ENCODE data around the gene HPS1.
A peak's percentile ranks its signal among the peaks of the same experiment; 100 is the strongest.

The HPS1 gene

DNA sequence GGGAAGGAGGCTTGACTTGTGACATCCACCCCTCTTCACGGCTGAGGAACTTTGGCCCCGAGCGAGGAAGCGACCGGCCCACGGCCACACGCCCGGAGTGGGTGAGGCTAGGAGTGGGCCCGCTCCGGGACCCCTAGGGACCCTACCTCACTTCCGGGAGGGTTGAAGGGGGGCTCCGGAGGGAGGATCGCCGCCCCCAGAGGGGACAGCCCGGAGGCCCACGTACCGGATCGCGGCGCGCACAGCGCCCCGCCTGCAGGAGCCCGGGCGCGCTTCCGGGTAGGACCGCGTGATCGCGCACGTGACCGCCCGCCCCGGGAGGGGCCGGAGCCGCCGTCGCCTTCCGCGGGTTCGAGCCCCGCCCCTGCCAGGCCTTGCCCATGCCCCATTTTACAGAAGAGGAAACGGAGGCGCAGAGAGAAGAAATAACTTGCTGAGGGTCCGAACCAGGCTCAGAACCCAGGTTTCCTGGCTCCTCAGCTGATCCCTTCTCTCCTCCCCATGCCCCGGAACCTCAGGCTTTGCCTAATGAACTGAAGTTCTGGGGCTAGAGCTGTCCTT is at the start of gene HPS1:
HPS1 (minus strand) TSS at position 275 of the 561 bp plus-strand sequence. CDS start 3,695 bp downstream, outside the sequence.
- DNase-seq (ENCODE audit: low read depth) = peak; percentile 61

DNA sequence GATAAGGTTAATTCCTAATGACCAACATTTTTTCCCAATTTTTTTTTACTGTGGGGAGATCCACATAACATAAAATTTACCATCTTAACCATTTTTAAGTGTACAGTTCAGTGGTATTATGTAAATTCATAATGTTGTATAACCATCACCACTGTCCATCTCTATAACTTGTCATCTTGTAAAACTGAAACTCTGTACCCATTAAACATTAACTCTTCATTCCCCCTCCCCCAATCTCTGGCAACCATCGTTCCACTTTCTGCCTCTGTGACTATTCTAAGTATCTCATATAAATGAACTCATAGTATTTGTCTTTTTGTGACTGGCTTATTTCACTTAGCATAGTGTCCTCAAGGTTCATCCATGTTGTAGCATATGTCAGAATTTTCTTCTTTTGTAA is 46.0 kb upstream of the HPS1 start:
- DNase-seq (ENCODE audit: low read depth) = no peak

DNA sequence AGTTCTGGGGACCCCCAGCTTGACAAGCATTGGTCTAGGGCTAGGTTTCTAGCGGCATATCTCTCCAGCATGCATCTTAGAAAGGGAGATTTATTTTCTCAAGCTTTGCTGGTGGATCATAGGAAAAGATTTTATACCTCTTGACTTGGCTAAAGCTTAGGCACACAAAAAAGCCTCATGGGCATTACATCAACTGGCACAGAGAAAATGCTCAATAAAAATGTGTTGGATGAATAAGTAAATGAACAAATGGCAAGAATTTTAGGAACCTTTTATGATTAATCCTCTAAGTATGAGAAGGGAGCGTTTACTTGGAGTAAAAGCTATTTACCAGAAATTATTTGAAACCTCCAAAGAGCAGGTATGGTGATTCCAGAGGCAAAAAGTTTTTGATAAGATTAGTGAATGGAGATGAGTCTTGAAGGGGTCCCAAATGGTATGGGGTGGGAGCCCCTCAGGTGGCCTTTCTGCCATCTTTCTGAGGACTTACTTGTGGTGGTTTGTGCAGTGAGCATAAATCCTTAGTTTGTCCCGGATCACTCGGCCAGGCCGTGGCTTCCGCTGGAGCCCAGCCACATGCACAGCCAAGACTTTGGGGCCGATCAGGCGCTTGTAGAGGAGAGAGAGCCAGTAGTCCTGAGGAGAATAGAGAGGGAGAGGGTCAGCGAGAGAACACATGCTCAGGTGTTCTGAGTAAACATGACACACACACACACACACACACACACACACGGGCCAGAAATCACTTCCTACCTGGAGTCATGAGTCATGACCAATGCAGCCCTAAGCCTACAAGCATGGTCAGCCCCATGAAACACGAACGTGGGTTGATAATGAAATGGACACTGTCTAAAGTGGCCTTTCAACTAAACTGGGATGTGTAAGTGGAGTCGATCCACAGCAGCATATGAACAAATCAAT is 43.1 kb upstream of the HPS1 start:
- no peak for DNase-seq (ENCODE audit: low read depth)

GRCh38 chr10:98488669-98489430 is 42.1 kb upstream of the HPS1 start:
- no peak for DNase-seq (ENCODE audit: low read depth)

GRCh38 chr10:98487649-98488048 is 40.9 kb upstream of the HPS1 start:
- DNase-seq (ENCODE audit: low read depth) = no peak

- DNase-seq (ENCODE audit: low read depth) = no peak
Measured at GRCh38 chr10:98486421-98486820, 39.7 kb upstream of the HPS1 start.

DNA sequence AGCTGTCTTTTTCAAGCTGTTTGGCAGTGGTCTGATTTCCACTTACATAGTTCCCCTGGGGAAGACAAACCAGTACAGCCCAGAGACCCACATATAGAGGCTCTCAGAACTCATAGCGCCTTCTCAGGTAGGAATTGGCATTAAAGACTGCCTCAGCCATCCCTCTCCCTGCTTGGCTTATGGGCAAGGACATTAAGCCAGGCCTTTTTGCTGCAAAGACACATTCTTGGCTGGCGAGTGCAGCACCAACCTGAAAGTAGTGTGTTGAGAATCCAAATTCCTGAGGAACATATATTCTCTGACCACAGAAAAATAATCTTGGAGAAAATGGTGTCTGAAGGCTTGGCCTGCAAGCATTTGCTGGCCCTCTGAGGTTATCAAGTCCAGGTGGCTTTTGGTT is 39.2 kb upstream of the HPS1 start:
- no peak for DNase-seq (ENCODE audit: low read depth)

DNA sequence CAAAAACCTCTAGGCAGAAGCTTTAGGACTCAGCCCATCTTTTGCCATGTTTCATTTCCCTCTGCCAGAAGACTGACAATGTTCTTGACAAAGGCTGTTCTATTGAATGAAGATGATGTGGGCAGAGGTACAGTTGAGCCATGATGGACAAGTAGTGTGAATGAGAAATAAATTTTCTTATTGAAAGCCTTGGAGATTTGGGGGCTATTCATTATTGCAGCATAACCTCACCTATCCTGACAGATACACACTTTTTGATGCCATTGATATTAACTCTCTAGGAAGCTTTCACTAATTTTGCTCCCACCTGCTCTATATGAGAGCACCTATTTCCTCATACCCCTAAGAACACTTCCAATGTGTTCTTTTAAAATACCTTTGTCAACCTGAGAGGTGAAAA is 36.9 kb upstream of the HPS1 start:
- no peak for DNase-seq (ENCODE audit: low read depth)

- no peak for DNase-seq (ENCODE audit: low read depth)
Measured at GRCh38 chr10:98482096-98482495, 35.4 kb upstream of the HPS1 start.

- DNase-seq (ENCODE audit: low read depth) = no peak
Measured at GRCh38 chr10:98481404-98481945, 34.7 kb upstream of the HPS1 start.

- peak; percentile 17 for DNase-seq (ENCODE audit: low read depth)
Measured at GRCh38 chr10:98478430-98479222, 31.9 kb upstream of the HPS1 start.

DNA sequence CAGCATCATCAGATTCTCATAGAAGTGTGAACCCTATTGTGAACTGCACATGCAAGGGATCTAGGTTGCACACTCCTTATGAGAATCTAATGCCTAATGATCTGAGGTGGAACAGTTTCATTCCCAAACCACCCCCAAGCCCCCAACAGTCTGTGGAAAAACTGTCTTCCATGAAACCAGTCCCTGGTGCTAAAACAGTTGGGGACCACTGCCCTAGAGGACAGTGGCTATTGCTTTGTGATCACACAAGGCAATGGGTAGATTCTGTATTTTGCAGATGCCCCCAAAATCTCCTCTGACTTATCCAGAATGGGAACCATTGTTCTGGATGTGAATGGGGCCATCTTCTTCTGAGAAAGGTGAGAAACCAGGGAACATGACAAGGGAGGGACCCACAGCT is 31.1 kb upstream of the HPS1 start:
- no peak for DNase-seq (ENCODE audit: low read depth)

- DNase-seq (ENCODE audit: low read depth) = no peak
Measured at GRCh38 chr10:98474628-98475027, 27.9 kb upstream of the HPS1 start.

GRCh38 chr10:98472196-98472595 is 25.5 kb upstream of the HPS1 start:
- no peak for DNase-seq (ENCODE audit: low read depth)

DNA sequence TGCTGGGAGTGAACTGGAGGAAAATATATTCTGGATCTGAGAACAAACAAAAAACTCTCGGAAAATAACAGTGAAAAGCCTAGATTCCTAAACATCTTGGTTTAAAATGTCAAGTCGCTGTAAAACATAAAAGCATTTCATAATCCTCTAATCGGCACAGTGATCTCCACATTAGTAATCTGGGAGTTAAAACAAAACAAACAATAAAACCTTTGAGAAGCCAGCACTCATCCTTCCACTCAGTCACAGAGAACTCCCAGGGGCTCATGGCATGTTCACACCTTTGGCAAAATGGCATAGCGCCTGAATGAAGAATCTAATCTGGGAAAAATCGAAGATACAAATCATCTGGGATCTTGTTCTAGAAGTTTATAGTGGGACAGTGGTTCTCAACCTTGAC is 24.1 kb upstream of the HPS1 start:
- no peak for DNase-seq (ENCODE audit: low read depth)

- no peak for DNase-seq (ENCODE audit: low read depth)
Measured at GRCh38 chr10:98469001-98469931, 22.5 kb upstream of the HPS1 start.

DNA sequence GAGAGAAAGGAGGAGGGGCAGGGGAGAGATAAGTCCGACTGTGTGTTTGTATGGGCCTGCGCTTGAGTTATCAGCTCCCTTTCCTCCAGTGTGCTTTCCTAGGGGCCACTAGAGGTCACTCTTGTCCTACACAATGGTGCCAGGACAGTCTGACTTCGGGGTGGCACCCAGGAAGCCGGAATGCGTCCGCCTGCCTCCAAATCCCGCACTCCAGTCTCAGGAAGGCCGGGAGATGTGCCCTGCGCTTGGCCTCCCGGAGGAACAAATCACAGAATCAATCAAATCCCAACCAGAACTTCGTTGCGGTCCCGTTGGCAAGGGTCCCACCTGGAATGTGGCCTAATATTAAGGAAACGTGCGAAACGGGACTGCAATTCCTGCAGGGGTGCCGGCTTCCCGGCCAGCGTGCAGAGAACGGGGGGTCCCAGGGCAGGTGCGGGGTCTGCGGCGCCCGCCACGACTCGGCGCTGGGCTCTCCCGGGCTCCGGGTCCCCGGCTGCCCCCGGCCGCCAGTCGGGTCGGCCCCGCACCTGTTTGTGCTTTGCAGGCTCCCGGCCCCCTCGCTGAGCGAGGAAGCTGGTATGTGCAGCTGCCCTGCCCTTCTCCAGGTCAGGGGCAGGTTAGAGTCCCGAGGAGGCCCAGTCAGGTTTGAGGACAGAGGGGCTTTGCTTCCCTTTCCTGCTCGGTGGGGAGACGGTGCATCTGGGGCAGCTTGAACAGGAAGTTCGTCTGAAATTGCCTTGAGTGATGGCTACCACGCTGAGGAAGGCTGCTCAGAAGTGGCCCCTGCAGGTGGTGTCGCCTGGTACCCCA is 21.0 kb upstream of the HPS1 start:
- peak; percentile 83 for DNase-seq (ENCODE audit: low read depth)

DNA sequence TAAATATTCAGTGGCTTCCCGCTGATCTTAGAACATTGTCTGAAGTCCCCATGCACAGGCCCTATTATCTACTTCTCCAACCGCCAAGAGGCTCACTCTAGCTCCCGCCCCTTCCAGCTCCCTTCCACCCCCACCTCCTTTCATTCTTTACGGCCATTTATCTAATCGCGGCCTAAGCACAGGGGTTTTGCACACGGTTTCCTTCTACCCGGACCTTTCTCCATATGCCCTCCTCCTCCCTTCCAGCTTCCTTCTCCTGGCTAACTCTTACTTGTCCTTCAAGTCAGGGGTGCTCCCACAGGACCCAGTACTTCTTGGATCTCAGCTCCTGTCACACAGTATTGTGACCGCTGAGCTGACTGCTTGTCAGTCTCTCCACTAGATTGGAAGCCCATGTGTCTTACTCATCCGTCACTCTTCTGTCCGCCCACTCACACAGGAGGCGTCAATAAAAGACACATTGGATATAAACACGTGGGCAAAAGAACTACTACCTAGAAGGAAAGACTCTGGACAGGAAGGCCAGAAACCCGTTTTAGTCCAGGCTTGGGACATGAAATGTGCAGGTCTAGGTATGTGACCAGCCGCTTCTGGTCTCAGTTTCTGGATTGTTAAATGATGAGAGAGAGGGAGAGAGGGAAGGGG is 20.2 kb upstream of the HPS1 start:
- DNase-seq (ENCODE audit: low read depth) = no peak

- no peak for DNase-seq (ENCODE audit: low read depth)
Measured at GRCh38 chr10:98465866-98466265, 19.1 kb upstream of the HPS1 start.

Measured in iris pigment epithelial cell (primary cell).